Hepatocyte (in vitro differentiated cells): ENCODE data around the gene RELCH. TPM values are rescaled to one million over a fixed set of nuclear protein-coding genes. Genes with fewer than 3 reads are reported as not detected.

Experiments
- DNase-seq: peaks from one replicate; pipeline ENCODE4 v3.0.0-alpha.2; 2016; ENCODE audit warnings: low spot score
- H2AFZ ChIP-seq: fragments of 200-600 bp; sonication (generic); 2 replicates; pipeline ENCODE4 v1.6.0; 2016; ENCODE audit warnings: antibody characterized with exemption, mild to moderate bottlenecking
- H3K27ac ChIP-seq: fragments of 200-600 bp; sonication (generic); 2 replicates; pipeline ENCODE4 v1.5.1; 2016; ENCODE audit warnings: mild to moderate bottlenecking
- H3K27me3 ChIP-seq: fragments of 200-600 bp; sonication (generic); 2 replicates; pipeline ENCODE4 v1.6.1; 2016
- H3K36me3 ChIP-seq: fragments of 200-600 bp; sonication (generic); replicated peaks from 2 replicates; pipeline ENCODE4 v1.5.1; 2016; ENCODE audit warnings: low read depth; ENCODE audit not compliant: insufficient read depth
- H3K4me1 ChIP-seq: fragments of 200-600 bp; sonication (generic); 2 replicates; pipeline ENCODE4 v1.5.1; 2016; ENCODE audit warnings: mild to moderate bottlenecking, moderate library complexity; ENCODE audit not compliant: insufficient read depth
- H3K4me2 ChIP-seq: fragments of 200-600 bp; sonication (generic); 2 replicates; pipeline ENCODE4 v1.6.0; 2016
- H3K4me3 ChIP-seq: fragments of 200-600 bp; sonication (generic); 2 replicates; pipeline ENCODE4 v1.5.1; 2016; ENCODE audit warnings: mild to moderate bottlenecking
- H3K79me2 ChIP-seq: fragments of 200-600 bp; sonication (generic); 2 replicates; pipeline ENCODE4 v1.6.0; 2017; ENCODE audit warnings: mild to moderate bottlenecking
- H3K9me2 ChIP-seq: fragments of 200-600 bp; sonication (generic); replicated peaks from 2 replicates; pipeline ENCODE4 v1.6.0; 2017; ENCODE audit warnings: mild to moderate bottlenecking; ENCODE audit not compliant: insufficient read depth
- H3K9me3 ChIP-seq: fragments of 200-600 bp; sonication (generic); 2 replicates; pipeline ENCODE4 v1.5.1; 2016; ENCODE audit warnings: low read depth, mild to moderate bottlenecking
- H4K20me1 ChIP-seq: fragments of 200-600 bp; sonication (generic); 2 replicates; pipeline ENCODE4 v1.6.0; 2016; ENCODE audit warnings: mild to moderate bottlenecking; ENCODE audit not compliant: insufficient read depth, poor library complexity, severe bottlenecking
- EZH2 ChIP-seq: fragments of 200-600 bp; sonication (generic); IDR thresholded peaks from 2 replicates; pipeline ENCODE4 v1.6.1; 2016; ENCODE audit warnings: antibody characterized with exemption, mild to moderate bottlenecking, borderline replicate concordance
- EZH2phosphoT487 ChIP-seq: fragments of 200-600 bp; sonication (generic); IDR thresholded peaks from one replicate; pipeline ENCODE4 v1.6.1; 2018; ENCODE audit warnings: antibody characterized with exemption, mild to moderate bottlenecking, low read depth, moderate library complexity; ENCODE audit not compliant: unreplicated experiment, severe bottlenecking
- WGBS: methylation state at CpG from one replicate; pipeline ENCODE4 v1.1.6; 2016; ENCODE audit warnings: low lambda C conversion rate; ENCODE audit errors: missing lambda C conversion rate; 5-methylcytosine and 5-hydroxymethylcytosine counted together
- polyA plus RNA-seq: library from polyadenylated mRNA; unstranded; fragments of >200 nt; fragmentation: Nextera tagmentation; extraction: Ambion mirVana; gene quantifications from 2 replicates; pipeline ENCODE4 v1.2.1, GENCODE V29; 2016
- total RNA-seq: library from RNA; depleted of rRNA; stranded (reverse); fragments of >200 nt; gene quantifications from 2 replicates; pipeline ENCODE4 v1.2.3, GENCODE V29; 2014
- TF ChIP-seq, protein P1 (sequence below): fragments of 200-600 bp; sonication (generic); IDR thresholded peaks from 2 replicates; pipeline ENCODE4 v1.5.1; 2016; ENCODE audit warnings: antibody characterized with exemption, mild to moderate bottlenecking; ENCODE audit not compliant: poor library complexity

RELCH gene
- total and polyA plus RNA-seq, 2 experiments from 2014 or later: 8.3 to 45.8 TPM

DNA sequence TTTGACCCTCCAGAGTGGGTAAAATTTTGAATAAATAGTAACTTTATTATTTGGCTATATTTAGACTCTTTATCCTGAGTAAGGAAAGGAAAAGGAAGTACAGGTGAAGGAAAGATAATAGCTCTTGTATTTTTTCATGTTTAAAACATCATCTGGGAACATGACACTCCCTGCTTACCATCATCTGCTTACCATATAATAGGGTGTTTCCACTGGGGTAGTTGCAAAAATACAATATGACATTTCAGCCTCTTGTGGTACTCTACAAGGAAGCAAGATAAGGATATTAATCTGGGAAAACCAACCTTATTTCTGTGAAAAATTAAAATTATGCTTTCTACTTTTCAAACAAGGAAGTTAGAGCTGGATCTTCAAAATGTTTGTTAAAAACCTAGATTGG lies 9.9 kb downstream of the RELCH start:
- Histone ChIP-seq H3K36me3 (no peaks in the 10 kb centered on the region), H3K9me3 (no peaks in the 10 kb centered on the region), H3K79me2 (peaks cover 96% of the 10 kb centered on the region), H3K27me3 (no peaks in the 10 kb centered on the region), H3K4me3 (no peak overlapping the region), H4K20me1 (peaks cover 34% of the 10 kb centered on the region), H3K4me2 (no peak overlapping the region), H2AFZ (no peak overlapping the region), H3K27ac (no peak overlapping the region), H3K4me1 (peaks cover 8% of the 10 kb centered on the region), H3K9me2 (no peaks in the 10 kb centered on the region)
- DNase-seq: no peak
- TF ChIP-seq EZH2: no peak
- TF ChIP-seq, protein P1, sequence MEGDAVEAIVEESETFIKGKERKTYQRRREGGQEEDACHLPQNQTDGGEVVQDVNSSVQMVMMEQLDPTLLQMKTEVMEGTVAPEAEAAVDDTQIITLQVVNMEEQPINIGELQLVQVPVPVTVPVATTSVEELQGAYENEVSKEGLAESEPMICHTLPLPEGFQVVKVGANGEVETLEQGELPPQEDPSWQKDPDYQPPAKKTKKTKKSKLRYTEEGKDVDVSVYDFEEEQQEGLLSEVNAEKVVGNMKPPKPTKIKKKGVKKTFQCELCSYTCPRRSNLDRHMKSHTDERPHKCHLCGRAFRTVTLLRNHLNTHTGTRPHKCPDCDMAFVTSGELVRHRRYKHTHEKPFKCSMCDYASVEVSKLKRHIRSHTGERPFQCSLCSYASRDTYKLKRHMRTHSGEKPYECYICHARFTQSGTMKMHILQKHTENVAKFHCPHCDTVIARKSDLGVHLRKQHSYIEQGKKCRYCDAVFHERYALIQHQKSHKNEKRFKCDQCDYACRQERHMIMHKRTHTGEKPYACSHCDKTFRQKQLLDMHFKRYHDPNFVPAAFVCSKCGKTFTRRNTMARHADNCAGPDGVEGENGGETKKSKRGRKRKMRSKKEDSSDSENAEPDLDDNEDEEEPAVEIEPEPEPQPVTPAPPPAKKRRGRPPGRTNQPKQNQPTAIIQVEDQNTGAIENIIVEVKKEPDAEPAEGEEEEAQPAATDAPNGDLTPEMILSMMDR: no peak

DNA sequence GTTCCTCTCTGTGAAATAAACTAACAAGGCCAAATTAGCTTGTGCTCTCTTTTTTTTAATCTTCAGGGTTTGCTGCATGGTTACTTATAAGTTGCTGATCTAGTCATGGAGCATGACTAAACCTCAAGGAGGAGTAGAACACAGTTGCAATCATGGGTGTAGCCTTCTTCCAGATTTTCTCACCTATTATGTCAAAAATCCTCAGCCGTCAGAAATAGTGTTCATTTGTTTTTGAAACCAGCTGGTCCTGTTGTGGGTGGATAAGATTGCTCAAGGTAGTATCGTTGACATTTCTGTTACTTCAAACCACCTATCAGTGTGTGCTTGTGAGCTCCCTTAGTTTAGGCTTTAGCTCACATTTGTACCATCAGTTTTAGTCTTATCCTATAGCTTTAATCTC lies 11.2 kb downstream of the RELCH start:
- H4K20me1 ChIP-seq: peaks cover 25% of the 10 kb centered on the region
- H3K79me2 ChIP-seq: peaks cover 93% of the 10 kb centered on the region
- H3K27ac ChIP-seq: no peak overlapping the region
- H2AFZ ChIP-seq: no peak overlapping the region
- no peaks in the 10 kb centered on the region for H3K9me2 ChIP-seq
- H3K36me3 ChIP-seq: no peaks in the 10 kb centered on the region
- 59% methylated on average over 2 of the region's 2 CpGs for WGBS
- no peak for DNase-seq
- peaks cover 8% of the 10 kb centered on the region for H3K4me1 ChIP-seq
- H3K9me3 ChIP-seq: no peaks in the 10 kb centered on the region
- no peak overlapping the region for H3K4me3 ChIP-seq
- no peak for TF ChIP-seq EZH2
- no peak for TF ChIP-seq EZH2phosphoT487
- TF ChIP-seq, protein P1: no peak
- no peak overlapping the region for H3K4me2 ChIP-seq
- no peaks in the 10 kb centered on the region for H3K27me3 ChIP-seq

DNA sequence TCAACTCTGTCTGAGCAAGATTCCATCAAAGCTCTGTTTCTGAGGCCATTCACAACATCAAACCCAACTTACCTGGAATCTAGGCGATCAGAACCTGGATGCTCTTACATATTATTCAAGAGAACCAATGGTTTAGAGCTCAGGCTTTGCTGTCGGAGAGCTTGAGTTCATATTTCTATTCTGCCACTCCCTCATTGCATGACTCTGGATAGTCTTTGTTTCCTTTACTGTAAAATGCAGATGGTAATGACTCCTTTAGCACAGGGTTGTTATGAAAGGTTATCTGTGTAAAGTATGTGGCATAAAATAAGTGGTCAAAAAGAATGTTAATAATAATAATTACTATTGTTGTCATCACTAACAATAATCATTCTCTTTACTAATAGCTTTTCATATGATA lies 12.6 kb downstream of the RELCH start:
- H3K4me3 ChIP-seq: no peak overlapping the region
- 90% methylated on average over 2 of the region's 2 CpGs for WGBS
- peaks cover 8% of the 10 kb centered on the region for H3K4me1 ChIP-seq
- peaks cover 23% of the 10 kb centered on the region for H4K20me1 ChIP-seq
- H3K36me3 ChIP-seq: no peaks in the 10 kb centered on the region
- H3K27ac ChIP-seq: peak overlapping the region; percentile 61
- TF ChIP-seq, protein P1: no peak
- H3K4me2 ChIP-seq: peak overlapping the region; percentile 48
- no peaks in the 10 kb centered on the region for H3K9me3 ChIP-seq
- peaks cover 92% of the 10 kb centered on the region for H3K79me2 ChIP-seq
- no peaks in the 10 kb centered on the region for H3K27me3 ChIP-seq
- no peak overlapping the region for H2AFZ ChIP-seq
- no peaks in the 10 kb centered on the region for H3K9me2 ChIP-seq
- no peak for DNase-seq
